ENCODE measurements around the gene GRHL1.
A peak's percentile ranks its signal among the peaks of the same experiment; 100 is the strongest.
"Not testable (repeated sequence)": the region's sequence is repeated elsewhere in the genome, so short reads cannot be mapped to it uniquely, and the experiment has no call there.

Gene GRHL1

GRCh38 chr2:9951522-9952285 is at the start of gene GRHL1:
Gene GRHL1, plus strand, starts transcription at chr2:9951693. Its CDS starts 141 bp downstream, at chr2:9951834.
- DNase-seq (ENCODE audit: low read depth), result peak; percentile 90

GRCh38 chr2:9905413-9905812 is 46.1 kb upstream of the GRHL1 start:
- no peak for DNase-seq (ENCODE audit: low read depth)

- no peak for DNase-seq (ENCODE audit: low read depth)
These were observed 44.1 kb upstream of the GRHL1 start for GRCh38 chr2:9907402-9907801.

GRCh38 chr2:9908639-9909038 is 42.9 kb upstream of the GRHL1 start:
- DNase-seq (ENCODE audit: low read depth), result no peak

- DNase-seq (ENCODE audit: low read depth), result no peak
These were observed 42.4 kb upstream of the GRHL1 start for GRCh38 chr2:9909106-9909505.

- no peak for DNase-seq (ENCODE audit: low read depth)
These were observed 40.8 kb upstream of the GRHL1 start for GRCh38 chr2:9910699-9911098.

GRCh38 chr2:9912468-9912867 is 39.0 kb upstream of the GRHL1 start:
- no peak for DNase-seq (ENCODE audit: low read depth)

GRCh38 chr2:9914384-9915065 is 37.0 kb upstream of the GRHL1 start:
- peak; percentile 93 for DNase-seq (ENCODE audit: low read depth)

- DNase-seq (ENCODE audit: low read depth), result peak; percentile 46
These were observed 33.2 kb upstream of the GRHL1 start for GRCh38 chr2:9918275-9918674.

GRCh38 chr2:9919512-9919911 is 32.0 kb upstream of the GRHL1 start:
- no peak for DNase-seq (ENCODE audit: low read depth)

GRCh38 chr2:9927020-9927419 is 24.5 kb upstream of the GRHL1 start:
- not testable (repeated sequence) for DNase-seq (ENCODE audit: low read depth)

GRCh38 chr2:9937258-9937657 is 14.2 kb upstream of the GRHL1 start:
- DNase-seq (ENCODE audit: low read depth), result no peak

GRCh38 chr2:9937968-9938367 is 13.5 kb upstream of the GRHL1 start:
- DNase-seq (ENCODE audit: low read depth), result no peak

GRCh38 chr2:9939587-9940485 is 11.7 kb upstream of the GRHL1 start:
- DNase-seq (ENCODE audit: low read depth), result no peak

GRCh38 chr2:9941196-9941995 is 10.1 kb upstream of the GRHL1 start:
- peak; percentile 73 for DNase-seq (ENCODE audit: low read depth)

GRCh38 chr2:9941996-9942390 is 9.5 kb upstream of the GRHL1 start:
- no peak for DNase-seq (ENCODE audit: low read depth)

- DNase-seq (ENCODE audit: low read depth), result no peak
These were observed 7.1 kb upstream of the GRHL1 start for GRCh38 chr2:9944330-9944758.

GRCh38 chr2:9945596-9945995 is 5.9 kb upstream of the GRHL1 start:
- no peak for DNase-seq (ENCODE audit: low read depth)

- no peak for DNase-seq (ENCODE audit: low read depth)
These were observed 5.4 kb upstream of the GRHL1 start for GRCh38 chr2:9946076-9946475.

GRCh38 chr2:9946818-9947217 is 4.7 kb upstream of the GRHL1 start:
- no peak for DNase-seq (ENCODE audit: low read depth)

- DNase-seq (ENCODE audit: low read depth), result no peak
These were observed 2.8 kb upstream of the GRHL1 start for GRCh38 chr2:9948721-9949120.

All from ELR (cell line).